H9 (cell line): ENCODE measurements around the gene MUC5AC. TPM values are rescaled to one million over a fixed set of nuclear protein-coding genes. Genes with fewer than 3 reads are reported as not detected.

ENCODE experiments used
- DNase-seq: peaks from one replicate; pipeline ENCODE4 v3.0.0-alpha.2; 2017
- H2AFZ ChIP-seq: one replicate; pipeline ENCODE4 v1.6.1; 2013; ENCODE audit warnings: mild to moderate bottlenecking, low read length, control low read depth, moderate library complexity
- H2AK5ac ChIP-seq: 2 replicates; pipeline ENCODE4 v1.6.1; 2013; ENCODE audit warnings: low read length, control low read depth, mixed read lengths; ENCODE audit not compliant: insufficient read length
- H2BK120ac ChIP-seq: one replicate; pipeline ENCODE4 v1.6.1; 2013; ENCODE audit warnings: low read depth, mild to moderate bottlenecking, low read length, control low read depth, inconsistent platforms; ENCODE audit not compliant: poor library complexity, severe bottlenecking
- H2BK12ac ChIP-seq: 2 replicates; pipeline ENCODE4 v1.6.1; 2013; ENCODE audit warnings: low read length, control low read depth, mixed read lengths, low read depth; ENCODE audit not compliant: insufficient read length
- H2BK15ac ChIP-seq: 2 replicates; pipeline ENCODE4 v1.6.1; 2013; ENCODE audit warnings: low read depth, low read length, control low read depth
- H2BK20ac ChIP-seq: one replicate; pipeline ENCODE4 v1.6.1; 2013; ENCODE audit warnings: low read depth, mild to moderate bottlenecking, low read length, control low read depth, inconsistent platforms; ENCODE audit not compliant: poor library complexity, severe bottlenecking
- H2BK5ac ChIP-seq: 2 replicates; pipeline ENCODE4 v1.6.1; 2013; ENCODE audit warnings: low read length, control low read depth, mixed read lengths; ENCODE audit not compliant: insufficient read length
- H3K14ac ChIP-seq: 2 replicates; pipeline ENCODE4 v1.6.1; 2013; ENCODE audit warnings: low read length, control low read depth; ENCODE audit not compliant: insufficient read depth
- H3K18ac ChIP-seq: 2 replicates; pipeline ENCODE4 v1.6.1; 2013; ENCODE audit warnings: low read depth, mild to moderate bottlenecking, mixed read lengths, low read length, control low read depth; ENCODE audit not compliant: insufficient read length
- H3K23ac ChIP-seq: 2 replicates; pipeline ENCODE4 v1.6.1; 2013; ENCODE audit warnings: low read length, control low read depth, mixed read lengths, low read depth; ENCODE audit not compliant: insufficient read length
- H3K23me2 ChIP-seq: 2 replicates; pipeline ENCODE4 v1.6.1; 2013; ENCODE audit warnings: low read depth, mild to moderate bottlenecking, mixed read lengths, low read length, control low read depth; ENCODE audit not compliant: insufficient read length, poor library complexity, severe bottlenecking
- H3K27ac ChIP-seq: 2 replicates; pipeline ENCODE4 v1.5.1; 2013; ENCODE audit warnings: low read length, control low read depth, mixed read lengths, low read depth; ENCODE audit not compliant: insufficient read length
- H3K27me3 ChIP-seq: 2 replicates; pipeline ENCODE4 v1.6.1; 2013; ENCODE audit warnings: low read length, control low read depth, inconsistent platforms; ENCODE audit not compliant: insufficient read depth
- H3K4ac ChIP-seq: 2 replicates; pipeline ENCODE4 v1.6.1; 2013; ENCODE audit warnings: low read depth, mild to moderate bottlenecking, control low read depth, inconsistent platforms, low read length, moderate library complexity
- H3K4me1 ChIP-seq: 2 replicates; pipeline ENCODE4 v1.6.1; 2013; ENCODE audit warnings: low read length, control low read depth, inconsistent platforms; ENCODE audit not compliant: insufficient read depth
- H3K4me2 ChIP-seq: 2 replicates; pipeline ENCODE4 v1.6.1; 2013; ENCODE audit warnings: low read length, control low read depth, mixed read lengths; ENCODE audit not compliant: insufficient read length, insufficient read depth
- H3K56ac ChIP-seq: 2 replicates; pipeline ENCODE4 v1.6.1; 2013; ENCODE audit warnings: low read depth, mild to moderate bottlenecking, mixed read lengths, low read length, control low read depth; ENCODE audit not compliant: insufficient read length
- H3K79me1 ChIP-seq: 2 replicates; pipeline ENCODE4 v1.6.1; 2013; ENCODE audit warnings: low read depth, mild to moderate bottlenecking, moderate library complexity, low read length, control low read depth, inconsistent platforms; ENCODE audit not compliant: insufficient read depth, poor library complexity, severe bottlenecking
- H3K79me2 ChIP-seq: 2 replicates; pipeline ENCODE4 v1.6.1; 2013; ENCODE audit warnings: low read length, control low read depth, inconsistent platforms; ENCODE audit not compliant: insufficient read depth
- H3K9ac ChIP-seq: 2 replicates; pipeline ENCODE4 v1.6.1; 2013; ENCODE audit warnings: low read length, control low read depth, mixed read lengths; ENCODE audit not compliant: insufficient read length; ENCODE audit errors: extremely low read depth
- H3K9me3 ChIP-seq: one replicate; pipeline ENCODE4 v1.6.1; 2013; ENCODE audit warnings: low read depth, low read length, inconsistent platforms; ENCODE audit not compliant: control insufficient read depth
- H3T11ph ChIP-seq: one replicate; pipeline ENCODE4 v1.6.1; 2013; ENCODE audit warnings: mild to moderate bottlenecking, low read length, control low read depth, inconsistent platforms
- H4K20me1 ChIP-seq: one replicate; pipeline ENCODE4 v1.6.1; 2013; ENCODE audit not compliant: control insufficient read depth, insufficient read length, insufficient read depth
- H4K5ac ChIP-seq: 2 replicates; pipeline ENCODE4 v1.6.1; 2013; ENCODE audit warnings: low read depth, mild to moderate bottlenecking, mixed read lengths, low read length, control low read depth; ENCODE audit not compliant: insufficient read length
- H4K8ac ChIP-seq: replicated peaks from 2 replicates; pipeline ENCODE4 v1.6.1; 2013; ENCODE audit warnings: low read length, control low read depth, mixed read lengths, low read depth; ENCODE audit not compliant: insufficient read length
- H4K91ac ChIP-seq: 2 replicates; pipeline ENCODE4 v1.6.1; 2013; ENCODE audit warnings: low read depth, mild to moderate bottlenecking, moderate library complexity, mixed read lengths, low read length, control low read depth; ENCODE audit not compliant: insufficient read length
- H3K27ac Mint-ChIP-seq, 3 experiments: 2 replicates in 2 of 3; 3 replicates in 1 of 3; pipeline ENCODE4 v1.8.0; 2020 to 2021; ENCODE audit warnings: mixed read lengths in 3 of 3, mild to moderate bottlenecking in 1 of 3, moderate library complexity in 1 of 3
- H3K27me3 Mint-ChIP-seq: 2 replicates; pipeline ENCODE4 v1.8.0; 2021; ENCODE audit warnings: low read depth, mild to moderate bottlenecking, moderate library complexity, mixed read lengths
- H3K36me3 Mint-ChIP-seq, 3 experiments: 2 replicates in 2 of 3; 3 replicates in 1 of 3; pipeline ENCODE4 v1.8.0; 2020 to 2021; ENCODE audit warnings: low read depth in 3 of 3, mixed read lengths in 3 of 3; ENCODE audit not compliant: insufficient read depth in 1 of 3
- H3K4me1 Mint-ChIP-seq, 2 experiments: 2 replicates each; pipeline ENCODE4 v1.8.0; 2020; ENCODE audit warnings: mixed read lengths in 2 of 2
- H3K4me3 Mint-ChIP-seq, 2 experiments: 2 replicates in 1 of 2; 3 replicates in 1 of 2; pipeline ENCODE4 v1.8.0; 2020 to 2021; ENCODE audit warnings: mild to moderate bottlenecking in 2 of 2, mixed read lengths in 2 of 2, moderate library complexity in 1 of 2
- H3K9me3 Mint-ChIP-seq, 2 experiments: 2 replicates in 1 of 2; 3 replicates in 1 of 2; pipeline ENCODE4 v1.8.0; 2020; ENCODE audit warnings: mild to moderate bottlenecking in 2 of 2, mixed read lengths in 2 of 2, moderate library complexity in 1 of 2
- CTCF ChIP-seq: fragments of 200-600 bp; sonication (generic); conservative IDR thresholded peaks from 3 replicates; pipeline ENCODE4 v1.8.0; 2021; ENCODE audit warnings: antibody characterized with exemption, mild to moderate bottlenecking
- WGBS: extraction: QIAGEN DNeasy Blood & Tissue Kit; methylation state at CpG from one replicate; pipeline ENCODE4 v1.1.7; 2013; ENCODE audit warnings: missing lambda C conversion rate, low lambda C conversion rate, mixed read lengths; ENCODE audit not compliant: insufficient read length; ENCODE audit errors: extremely low coverage; 5-methylcytosine and 5-hydroxymethylcytosine counted together
- total RNA-seq: library from RNA; stranded (reverse); gene quantifications from 2 replicates; pipeline ENCODE4 v1.2.1, GENCODE V29; 2021

MUC5AC gene
- total RNA-seq, 1 experiment from 2014 or later, result not detected

GRCh38 chr11:1171985-1172728, 14.4 kb downstream of the MUC5AC start:
- no peak for DNase-seq
- no peak overlapping the region for H3T11ph ChIP-seq
- WGBS, result no CpG with 5 or more reads among the region's 22 CpGs

More at GRCh38 chr11:1171985-1172728, 14.4 kb downstream of the MUC5AC start:
- Mint-ChIP-seq H3K27me3 (peaks cover under 1% of the 10 kb centered on the region), H3K4me3 (no peak overlapping the region), H3K27ac (no peak overlapping the region; a peak in 1 of 7 replicates), H3K36me3 (peaks cover 0 to 9% (median 5%) of the 10 kb centered on the region in 3 experiments; a peak in 3 of 7 replicates), H3K9me3 (peaks cover 37 to 51% of the 10 kb centered on the region in 2 experiments), H3K4me1 (no peaks in the 10 kb centered on the region)
- Histone ChIP-seq H2AK5ac (no peak overlapping the region), H2BK5ac (no peak overlapping the region), H2BK20ac (no peak overlapping the region), H4K8ac (no peak overlapping the region), H3K56ac (no peak overlapping the region), H4K91ac (no peak overlapping the region), H3K27me3 (no peaks in the 10 kb centered on the region), H2BK15ac (no peak overlapping the region), H3K4me1 (no peaks in the 10 kb centered on the region), H3K4ac (no peak overlapping the region), H2AFZ (no peak overlapping the region), H3K9me3 (no peaks in the 10 kb centered on the region), H3K79me2 (no peaks in the 10 kb centered on the region; the same call in 1 of the 2 replicates), H3K79me1 (no peaks in the 10 kb centered on the region), H4K5ac (no peak overlapping the region), H3K18ac (no peak overlapping the region), H3K14ac (no peak overlapping the region), H3K4me2 (no peak overlapping the region), H3K27ac (no peak overlapping the region), H4K20me1 (no peaks in the 10 kb centered on the region), H2BK12ac (no peak overlapping the region), H3K23me2 (no peaks in the 10 kb centered on the region), H3K23ac (no peak overlapping the region), H2BK120ac (no peak overlapping the region), H3K9ac (no peak overlapping the region)
- TF ChIP-seq CTCF, result no peak
